Activated CD4-positive, alpha-beta T cell treated with anti-CD3 and anti-CD28 coated beads, Interleukin-2, amount 50 U/mL, for 16 hours (primary cell): ENCODE measurements around the gene QSER1.
"Not testable (repeated sequence)": the region's sequence is repeated elsewhere in the genome, so short reads cannot be mapped to it uniquely, and the experiment has no call there.

Source experiments
- DNase-seq: peaks from one replicate; pipeline ENCODE4 v3.0.0-alpha.2; 2020

QSER1 gene

GRCh38 chr11:32891657-32892354 is 805 bp upstream of the QSER1 start:
- DNase-seq, result peak; percentile 29

- DNase-seq, result no peak
Measured at GRCh38 chr11:32893093-32893342, 407 bp downstream of the QSER1 start.

GRCh38 chr11:32893343-32894148 is 935 bp downstream of the QSER1 start:
- DNase-seq, result peak; percentile 30

GRCh38 chr11:32894149-32894827 is 1.7 kb downstream of the QSER1 start:
- DNase-seq, result peak; percentile 61

- no peak for DNase-seq
Measured at GRCh38 chr11:32894921-32895320, 2.3 kb downstream of the QSER1 start.

- DNase-seq, result no peak
Measured at GRCh38 chr11:32895471-32895870, 2.9 kb downstream of the QSER1 start.

- DNase-seq, result no peak
Measured at GRCh38 chr11:32897103-32897502, 4.5 kb downstream of the QSER1 start.

- no peak for DNase-seq
Measured at GRCh38 chr11:32899438-32899837, 6.8 kb downstream of the QSER1 start.

- DNase-seq, result no peak
Measured at GRCh38 chr11:32902089-32902665, 9.6 kb downstream of the QSER1 start.

GRCh38 chr11:32905028-32905667 is 12.5 kb downstream of the QSER1 start:
- no peak for DNase-seq

- no peak for DNase-seq
Measured at GRCh38 chr11:32908619-32909018, 16.0 kb downstream of the QSER1 start.

- DNase-seq, result no peak
Measured at GRCh38 chr11:32911413-32911812, 18.8 kb downstream of the QSER1 start.

GRCh38 chr11:32913445-32913844 is 20.8 kb downstream of the QSER1 start:
- no peak for DNase-seq

- DNase-seq, result no peak
Measured at GRCh38 chr11:32916361-32916760, 23.8 kb downstream of the QSER1 start.

- DNase-seq, result no peak
Measured at GRCh38 chr11:32916994-32917393, 24.4 kb downstream of the QSER1 start.

GRCh38 chr11:32918427-32918826 is 25.8 kb downstream of the QSER1 start:
- DNase-seq, result peak; percentile 3

GRCh38 chr11:32919338-32919737 is 26.7 kb downstream of the QSER1 start:
- DNase-seq, result no peak

- DNase-seq, result no peak
Measured at GRCh38 chr11:32920570-32920969, 28.0 kb downstream of the QSER1 start.

GRCh38 chr11:32921204-32921603 is 28.6 kb downstream of the QSER1 start:
- no peak for DNase-seq

- no peak for DNase-seq
Measured at GRCh38 chr11:32931606-32932005, 39.0 kb downstream of the QSER1 start.

GRCh38 chr11:32932196-32932595 is 39.6 kb downstream of the QSER1 start:
- no peak for DNase-seq

- no peak for DNase-seq
Measured at GRCh38 chr11:32935462-32936029, 42.9 kb downstream of the QSER1 start.

GRCh38 chr11:32936178-32936577 is 43.6 kb downstream of the QSER1 start:
- DNase-seq, result not testable (repeated sequence)
